H4 (cell line): ENCODE data around the gene SERPINC1. TPM values are rescaled to one million over a fixed set of nuclear protein-coding genes. Genes with fewer than 3 reads are reported as not detected.
"Not testable (repeated sequence)": the region's sequence is repeated elsewhere in the genome, so short reads cannot be mapped to it uniquely, and the experiment has no call there.

Experiments used
- DNase-seq: peaks from one replicate; pipeline ENCODE4 v3.0.0-alpha.2; 2015; ENCODE audit warnings: low spot score
- total RNA-seq: library from RNA; depleted of rRNA; stranded (reverse); fragments of >200 nt; shearing (Covaris generic); gene quantifications from 2 replicates; pipeline ENCODE4 v1.2.3, GENCODE V29; 2014; rRNA removed

The SERPINC1 gene
- total RNA-seq, result not detected in 2 replicates

DNA sequence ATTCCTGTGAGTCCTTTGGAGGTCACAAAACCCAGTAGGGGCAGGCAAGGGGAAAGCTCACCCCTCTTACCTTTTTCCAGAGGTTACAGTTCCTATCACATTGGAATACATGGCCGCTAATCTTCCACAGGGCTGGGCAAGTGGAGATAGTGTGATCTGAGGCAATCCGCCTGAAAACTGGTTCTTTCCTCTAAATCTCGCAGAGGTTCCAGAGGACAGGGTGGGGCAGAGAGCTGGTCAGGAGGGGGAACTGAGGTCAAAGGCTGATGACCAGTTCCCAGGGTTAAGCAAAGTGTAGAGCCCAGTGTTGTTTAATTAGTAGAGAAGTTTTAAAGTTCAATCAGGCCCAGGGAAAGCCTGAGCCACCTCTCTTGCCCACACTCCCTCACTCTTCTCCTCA, at the start of gene SERPINC1:
TSS of gene SERPINC1 (minus strand) at position 179 of the 400 bp plus-strand sequence. CDS start at position 111, 68 bp downstream.
- DNase-seq, result no peak

DNA sequence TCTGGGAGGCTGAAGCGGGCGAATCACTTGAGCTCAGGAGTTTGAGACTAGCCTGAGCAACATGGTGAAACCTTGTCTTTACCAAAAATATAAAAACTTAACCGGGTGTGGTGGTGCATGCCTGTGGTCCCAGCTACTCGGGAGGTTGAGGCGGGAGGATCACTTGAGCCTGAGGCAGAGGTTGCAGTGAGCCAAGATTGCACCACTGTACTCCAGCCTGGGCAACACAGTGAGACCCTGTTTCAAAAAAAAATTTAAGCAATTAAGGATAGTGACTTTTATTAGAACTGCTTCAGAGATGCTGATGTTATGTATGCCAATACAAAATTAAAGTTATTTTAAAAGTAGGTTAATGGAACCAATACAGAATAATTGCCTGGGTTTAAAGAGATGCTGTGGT, 48.8 kb upstream of the SERPINC1 start:
- DNase-seq, result not testable (repeated sequence)

DNA sequence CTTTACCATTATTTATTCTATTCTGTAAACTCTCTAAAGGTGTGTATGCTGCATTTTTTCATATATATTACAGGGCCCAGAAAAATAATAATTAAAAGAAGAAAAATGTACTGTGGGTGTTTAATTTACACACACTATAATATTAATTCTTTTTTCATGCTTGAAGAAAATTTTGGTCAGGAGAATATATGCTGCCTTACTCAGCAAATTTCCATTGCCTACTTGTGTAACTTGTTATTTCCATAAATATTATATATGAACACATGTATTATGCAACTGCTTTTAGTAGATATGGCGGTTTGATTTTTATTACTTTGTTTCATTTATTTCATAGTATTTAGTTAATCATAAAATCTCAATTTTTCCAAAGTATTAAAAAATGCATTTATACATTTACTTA, 46.4 kb upstream of the SERPINC1 start:
- DNase-seq, result no peak

GRCh38 chr1:173960625-173961024, 43.5 kb upstream of the SERPINC1 start:
- no peak for DNase-seq

DNA sequence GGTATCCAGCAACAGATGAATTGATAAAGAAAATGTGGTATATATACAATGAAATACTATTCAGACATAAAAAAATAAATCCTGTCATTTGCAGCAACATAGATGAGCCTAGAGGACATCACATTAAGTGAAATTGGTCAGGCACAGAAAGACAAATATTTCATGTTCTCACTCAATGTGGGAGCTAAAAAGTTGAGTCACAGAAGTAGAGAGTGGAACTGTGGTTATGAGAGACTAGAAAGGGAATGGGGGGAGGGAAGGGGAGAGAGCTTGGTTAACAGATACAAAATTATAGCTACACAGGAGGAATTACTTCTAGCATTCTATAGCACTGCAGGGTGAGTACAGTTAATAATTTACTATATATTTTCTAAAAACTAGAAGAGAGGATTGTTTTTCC, 37.1 kb upstream of the SERPINC1 start:
- DNase-seq, result no peak

GRCh38 chr1:173948594-173948993, 31.5 kb upstream of the SERPINC1 start:
- DNase-seq, result no peak

DNA sequence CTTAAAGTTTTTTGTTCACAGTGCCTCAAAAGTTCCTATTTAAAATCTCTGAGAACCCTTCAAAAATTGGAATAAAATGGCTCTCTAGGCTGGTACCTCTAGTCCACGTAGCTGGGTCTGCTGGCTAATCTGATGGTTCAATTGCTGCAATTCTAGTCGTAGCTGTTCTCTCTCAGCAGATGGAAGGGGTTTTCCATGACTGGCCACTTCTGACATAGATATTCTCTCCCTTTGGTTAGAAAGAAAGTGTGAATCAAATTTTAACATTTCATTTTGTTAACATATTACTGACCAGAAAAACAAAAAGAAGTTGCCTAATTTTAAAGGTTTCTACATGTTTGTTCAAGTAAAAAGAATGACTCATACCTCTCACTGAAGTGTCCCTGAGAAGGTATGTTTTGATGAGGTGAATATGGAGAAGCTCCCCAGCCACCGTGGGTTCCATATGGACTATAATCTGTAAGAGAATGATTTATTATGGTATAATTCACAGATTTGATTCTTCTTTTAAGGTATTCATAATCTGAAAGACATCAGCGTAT, 29.3 kb upstream of the SERPINC1 start:
- DNase-seq, result no peak

GRCh38 chr1:173937062-173937461, 19.9 kb upstream of the SERPINC1 start:
- DNase-seq, result no peak

GRCh38 chr1:173934440-173934839, 17.3 kb upstream of the SERPINC1 start:
- no peak for DNase-seq

GRCh38 chr1:173930541-173930940, 13.4 kb upstream of the SERPINC1 start:
- not testable (repeated sequence) for DNase-seq

GRCh38 chr1:173925306-173926242, 8.4 kb upstream of the SERPINC1 start:
- no peak for DNase-seq

DNA sequence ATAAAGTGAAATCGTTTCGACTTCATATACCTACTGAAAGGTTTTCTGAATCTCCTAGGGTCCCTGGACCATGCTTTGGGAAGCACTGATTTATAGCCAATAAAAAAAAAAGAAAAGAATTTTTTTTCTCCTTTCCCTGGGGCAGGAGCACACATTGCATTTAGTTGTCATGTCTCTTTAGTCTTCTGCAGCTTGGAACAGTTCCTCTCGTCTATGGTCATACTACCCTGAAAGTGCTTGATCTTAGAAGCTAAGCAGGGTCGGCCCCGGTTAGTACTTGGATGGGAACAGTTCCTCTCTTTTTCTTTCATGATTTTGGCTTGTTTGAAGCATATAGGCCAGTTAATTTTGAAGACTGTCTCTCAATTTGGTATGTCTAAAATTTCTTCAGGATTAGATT, 3.7 kb upstream of the SERPINC1 start:
- DNase-seq, result no peak

GRCh38 chr1:173917635-173918493, 737 bp upstream of the SERPINC1 start:
- DNase-seq, result no peak

- DNase-seq, result no peak
These were observed 460 bp downstream of the SERPINC1 start for GRCh38 chr1:173916667-173917066.

DNA sequence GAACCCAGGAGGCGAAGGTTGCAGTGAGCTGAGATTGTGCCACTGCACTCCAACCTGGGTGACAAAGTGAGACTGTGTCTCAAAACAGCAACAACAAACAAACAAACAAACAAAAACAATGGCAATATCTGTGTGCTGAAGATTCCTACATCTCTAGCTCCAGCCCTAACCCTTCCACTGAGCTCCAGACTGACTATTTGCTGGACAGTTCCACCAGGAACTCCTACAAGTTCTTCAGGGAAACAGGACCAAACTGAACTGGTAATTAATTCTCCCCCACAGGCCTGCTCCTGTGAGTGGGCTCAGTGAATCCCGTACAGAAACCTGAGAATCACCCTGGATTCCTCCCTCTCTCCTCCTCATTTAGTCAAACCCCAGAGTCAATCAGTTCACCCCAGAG, 1.5 kb downstream of the SERPINC1 start:
- no peak for DNase-seq

GRCh38 chr1:173914366-173914871, 2.7 kb downstream of the SERPINC1 start:
- DNase-seq, result peak; percentile 16

GRCh38 chr1:173913111-173913510, 4.0 kb downstream of the SERPINC1 start:
- DNase-seq, result no peak

DNA sequence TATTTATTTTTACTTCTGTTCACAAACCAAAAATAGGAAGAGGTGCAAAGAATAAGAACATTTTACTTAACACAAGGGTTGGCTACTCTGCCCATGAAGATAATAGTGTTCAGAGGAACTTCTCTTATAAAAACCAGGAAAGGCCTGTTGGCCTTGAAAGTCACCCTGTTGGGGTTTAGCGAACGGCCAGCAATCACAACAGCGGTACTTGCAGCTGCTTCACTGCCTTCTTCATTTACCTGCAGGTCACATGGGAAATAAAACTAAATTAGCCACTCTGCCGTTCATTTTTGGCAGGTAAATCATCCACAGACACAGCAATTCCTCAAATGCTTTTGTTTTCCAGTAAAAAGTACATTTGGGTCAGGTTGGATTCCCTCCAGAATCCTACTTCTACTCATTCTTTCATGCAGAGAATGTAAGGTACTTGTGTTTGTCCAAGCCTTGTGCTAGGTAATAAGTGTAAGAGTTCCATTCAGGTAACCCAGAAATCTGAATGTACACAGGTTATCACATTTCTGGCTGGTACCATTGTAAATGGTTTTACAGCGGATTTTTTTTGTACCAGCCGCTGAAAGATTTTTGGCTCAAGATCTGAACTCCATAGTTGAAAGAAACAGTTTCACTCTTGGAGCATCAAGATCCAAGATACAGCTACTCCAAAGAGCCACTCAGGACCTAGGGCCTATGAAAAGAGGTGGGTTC, 13.1 kb downstream of the SERPINC1 start:
- no peak for DNase-seq

GRCh38 chr1:173900992-173901391, 16.1 kb downstream of the SERPINC1 start:
- no peak for DNase-seq

DNA sequence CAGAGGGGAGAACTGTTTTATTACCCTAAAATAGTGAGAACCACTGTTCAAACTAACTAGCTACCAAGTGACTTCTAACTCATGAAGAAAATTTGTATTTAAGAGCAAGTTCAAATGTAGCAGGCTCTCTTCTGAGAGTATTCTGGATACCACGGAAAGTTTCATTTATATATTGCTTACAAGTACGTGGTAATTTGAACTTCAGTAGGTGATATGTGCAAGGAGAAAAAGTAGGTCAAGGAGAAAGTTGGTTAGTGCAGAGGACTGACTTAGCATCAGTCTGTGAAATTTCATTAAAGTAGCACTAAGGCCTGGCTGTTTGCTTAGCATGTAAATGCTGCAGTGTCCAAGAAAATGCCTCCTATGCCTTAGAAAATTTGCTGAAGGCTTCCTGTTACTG, 16.7 kb downstream of the SERPINC1 start:
- DNase-seq, result no peak

DNA sequence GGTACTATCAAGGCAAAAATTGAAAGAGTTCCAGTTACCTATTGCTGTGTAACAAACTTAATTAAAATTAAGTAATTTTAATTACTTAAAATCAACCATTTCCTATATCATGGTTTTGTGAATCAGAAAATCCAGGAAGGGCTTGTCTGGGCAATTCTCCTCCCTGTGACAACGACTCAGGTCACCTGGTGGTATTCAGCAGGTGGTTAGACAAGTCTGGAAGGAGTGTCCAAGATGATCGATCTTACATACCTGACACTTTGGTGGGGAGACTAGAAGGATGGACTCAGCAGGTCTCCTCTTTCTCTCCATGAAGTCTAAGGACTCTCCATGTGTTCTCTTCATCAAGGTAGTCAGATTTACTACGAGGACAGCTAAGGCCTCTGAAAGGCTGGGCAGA, 22.9 kb downstream of the SERPINC1 start:
- DNase-seq, result no peak
